SU-DHL-6 (cell line): ENCODE results near the gene PCDH12.

Experiments used
- CTCF ChIP-seq: fragments of 200-600 bp; sonication (generic); IDR thresholded peaks from one replicate; pipeline ENCODE4 v1.5.1; 2017; ENCODE audit warnings: antibody characterized with exemption, mild to moderate bottlenecking, low read length, moderate library complexity; ENCODE audit not compliant: insufficient read depth, poor library complexity, severe bottlenecking
- EZH2phosphoT487 ChIP-seq: fragments of 200-600 bp; sonication (generic), shearing (Covaris generic); conservative IDR thresholded peaks from 2 replicates; pipeline ENCODE4 v1.6.1; 2018; ENCODE audit warnings: mild to moderate bottlenecking, antibody characterized with exemption, low read length, moderate library complexity, mixed read lengths

- TF ChIP-seq CTCF (no peak), EZH2phosphoT487 (no peak)
Observed at GRCh38 chr5:141898448-141899049, 59.5 kb downstream of the PCDH12 start.
